K562 (cell line): ENCODE measurements around the gene PTPRR. TPM values are rescaled to one million over a fixed set of nuclear protein-coding genes. Genes with fewer than 3 reads are reported as not detected.

Source experiments
- ATAC-seq: fragments of 200-7000 bp; cut with Tn5 transposase; 3 replicates; pipeline ENCODE4 v1.9.1; 2020; ENCODE audit warnings: moderate library complexity
- BruUV-seq: library from RNA; stranded (reverse); fragments of 400-500 nt; replicated peaks from 2 replicates; lab custom pipeline; 2021; lab: Mats Ljungman, UMichigan
- CTCF ChIA-PET: fragments of 300-600 bp; formaldehyde crosslinking; extraction: SDS; loops from one replicate; lab custom pipeline; 2021; ENCODE audit warnings: low intra/inter-chr PET ratio; lab: Yijun Ruan, JAX
- POLR2A ChIA-PET: fragments of 300-600, 350-650 bp; sonication (Branson Sonifier 250); formaldehyde crosslinking; extraction: SDS; loops from one replicate; lab custom pipeline; 2021; ENCODE audit warnings: antibody characterized with exemption, inconsistent platforms; lab: Yijun Ruan, JAX
- DNase-seq, 4 experiments: peaks; one replicate each; pipeline versions ENCODE4 v3.0.0 to v3.0.0-alpha.2; 2011 to 2018; ENCODE audit warnings: low spot score in 3 of 4, mixed read lengths in 3 of 4; ENCODE audit errors: extremely low read depth in 1 of 4
- FAIRE-seq: peaks from 2 replicates; lab custom pipeline; 2011; peaks lifted over from hg19 to GRCh38; lab: Jason Lieb, UNC
- H2AFZ ChIP-seq: 2 replicates; pipeline ENCODE4 v1.6.0; 2011; ENCODE audit warnings: low read depth, low read length, control low read depth, inconsistent platforms
- H3K27ac ChIP-seq: fragments of 200-600 bp; 3 replicates; pipeline ENCODE4 v1.8.0; 2011; ENCODE audit warnings: low read depth, mild to moderate bottlenecking, control low read depth, inconsistent platforms, low read length, moderate library complexity, mixed read lengths; ENCODE audit errors: extremely low read depth
- H3K27me3 ChIP-seq, 2 experiments: fragments of 300-600 bp in 1 of 2; 2 replicates in 1 of 2; 3 replicates in 1 of 2; pipeline versions ENCODE4 v1.6.0 to v1.8.0; 2011; ENCODE audit warnings: inconsistent platforms in 2 of 2, low read length in 2 of 2, mild to moderate bottlenecking in 1 of 2, mixed read lengths in 1 of 2, moderate library complexity in 1 of 2; ENCODE audit not compliant: control insufficient read depth in 2 of 2, insufficient read depth in 2 of 2
- H3K36me3 ChIP-seq: fragments of 300-600 bp; 3 replicates; pipeline ENCODE4 v1.8.0; 2011; ENCODE audit warnings: mild to moderate bottlenecking, low read length, inconsistent platforms; ENCODE audit not compliant: control insufficient read depth, insufficient read depth
- H3K4me1 ChIP-seq, 2 experiments: fragments of 200-600 bp in 1 of 2; replicated peaks in 1 of 2; 2 replicates in 1 of 2; 3 replicates in 1 of 2; pipeline versions ENCODE4 v1.5.1 to v1.8.0; 2011; ENCODE audit warnings: inconsistent platforms in 2 of 2, low read length in 2 of 2, mild to moderate bottlenecking in 1 of 2, mixed read lengths in 1 of 2, moderate library complexity in 1 of 2; ENCODE audit not compliant: control insufficient read depth in 2 of 2, insufficient read depth in 2 of 2
- H3K4me2 ChIP-seq: 2 replicates; pipeline ENCODE4 v1.6.1; 2011; ENCODE audit warnings: low read length, control low read depth, inconsistent platforms, mixed read lengths; ENCODE audit not compliant: insufficient read depth
- H3K4me3 ChIP-seq: fragments of 200-600 bp; sonication (generic), shearing (Covaris generic); 2 replicates; pipeline ENCODE4 v1.5.1; 2016; ENCODE audit warnings: control low read depth, inconsistent platforms
- H3K79me2 ChIP-seq: fragments of 200-600 bp; 3 replicates; pipeline ENCODE4 v1.8.0; 2011; ENCODE audit warnings: low read length, inconsistent platforms; ENCODE audit not compliant: control insufficient read depth, insufficient read depth
- H3K9ac ChIP-seq, 2 experiments: 2 replicates each; pipeline versions ENCODE4 v1.6.0 to v1.6.1; 2011; ENCODE audit warnings: low read depth in 2 of 2, low read length in 2 of 2, control low read depth in 1 of 2, inconsistent platforms in 1 of 2, mild to moderate bottlenecking in 1 of 2, mixed read lengths in 1 of 2; ENCODE audit not compliant: insufficient read depth in 1 of 2
- H3K9me1 ChIP-seq: one replicate; pipeline ENCODE4 v1.6.0; 2011; ENCODE audit warnings: inconsistent platforms, mild to moderate bottlenecking, low read length, moderate library complexity; ENCODE audit not compliant: control insufficient read depth, insufficient read depth
- H3K9me3 ChIP-seq: replicated peaks from 2 replicates; pipeline ENCODE4 v1.5.1; 2011; ENCODE audit warnings: low read depth, low read length, inconsistent platforms; ENCODE audit not compliant: control insufficient read depth, insufficient read depth
- H4K20me1 ChIP-seq: replicated peaks from 2 replicates; pipeline ENCODE4 v1.6.1; 2011; ENCODE audit warnings: low read length, inconsistent platforms, mixed read lengths; ENCODE audit not compliant: control insufficient read depth, insufficient read depth
- BDP1 ChIP-seq: IDR thresholded peaks from 3 replicates; pipeline ENCODE4 v1.6.1; 2011; ENCODE audit not compliant: insufficient read length, insufficient read depth
- CCAR2 ChIP-seq: fragments of 200-400 bp; formaldehyde crosslinking; IDR thresholded peaks from 2 replicates; pipeline ENCODE4 v1.6.1; 2017; ENCODE audit warnings: mild to moderate bottlenecking, low read depth, low read length
- ESRRA ChIP-seq: fragments of 450-650 bp; IDR thresholded peaks from 2 replicates; pipeline ENCODE4 v1.6.1; 2014; ENCODE audit warnings: low read depth, mild to moderate bottlenecking, moderate library complexity, borderline replicate concordance
- FOS ChIP-seq: IDR thresholded peaks from 3 replicates; pipeline ENCODE4 v1.6.1; 2011; ENCODE audit not compliant: insufficient read length; ENCODE audit errors: extremely low read depth
- HDAC2 ChIP-seq: fragments of 450-650 bp; IDR thresholded peaks from 2 replicates; pipeline ENCODE4 v1.6.1; 2016; ENCODE audit warnings: mild to moderate bottlenecking
- HOXB6 ChIP-seq: fragments of 250-450 bp; sonication (Bioruptor Pico); IDR thresholded peaks from 2 replicates; pipeline ENCODE4 v1.5.1; 2022; ENCODE audit warnings: mild to moderate bottlenecking, borderline replicate concordance
- KDM2B ChIP-seq: fragments of 250-450 bp; sonication (Bioruptor Pico); IDR thresholded peaks from 2 replicates; pipeline ENCODE4 v1.8.0; 2021; ENCODE audit warnings: mild to moderate bottlenecking, moderate library complexity
- KDM4B ChIP-seq, 2 experiments: fragments of 450-650 bp in 1 of 2; sonication (generic) in 1 of 2; IDR thresholded peaks; 2 replicates each; pipeline ENCODE4 v1.6.1; 2016 to 2017; ENCODE audit warnings: borderline replicate concordance in 2 of 2, antibody characterized with exemption in 1 of 2, low read depth in 1 of 2, mild to moderate bottlenecking in 1 of 2
- LEF1 ChIP-seq: fragments of 450-650 bp; IDR thresholded peaks from 2 replicates; pipeline ENCODE4 v1.6.1; 2016; ENCODE audit warnings: mild to moderate bottlenecking
- MAFF ChIP-seq: IDR thresholded peaks from 2 replicates; pipeline ENCODE4 v1.6.1; 2012; ENCODE audit warnings: low read length, improper control_type of control experiment
- NFIX ChIP-seq: fragments of 250-450 bp; sonication (Bioruptor Pico); IDR thresholded peaks from 2 replicates; pipeline ENCODE4 v1.4.0; 2020; ENCODE audit warnings: low read depth, mild to moderate bottlenecking, moderate library complexity
- OTX1 ChIP-seq: fragments of 450-650 bp; formaldehyde crosslinking; IDR thresholded peaks from 2 replicates; pipeline ENCODE4 v1.4.0; 2022; ENCODE audit warnings: mild to moderate bottlenecking
- PRPF4 ChIP-seq: fragments of 200-400 bp; formaldehyde crosslinking; IDR thresholded peaks from one replicate; pipeline ENCODE4 v1.6.1; 2017; ENCODE audit warnings: low read length, low read depth, mild to moderate bottlenecking; ENCODE audit not compliant: insufficient read depth, poor library complexity, severe bottlenecking
- RBM39 ChIP-seq: fragments of 200-400 bp; formaldehyde crosslinking; optimal IDR thresholded peaks from 2 replicates; pipeline ENCODE3; 2018; ENCODE audit warnings: low read depth, low read length
- SPI1 ChIP-seq: IDR thresholded peaks from 2 replicates; pipeline ENCODE4 v1.6.1; 2011; ENCODE audit warnings: low read depth, low read length, control low read depth, borderline replicate concordance
- ZNF41 ChIP-seq: fragments of 250-450 bp; sonication (Bioruptor Pico); conservative IDR thresholded peaks from 2 replicates; pipeline ENCODE4 v1.4.0; 2020; ENCODE audit warnings: mild to moderate bottlenecking
- WGBS: fragments of 100-300 bp; shearing (Covaris generic); methylation state at CpG from one replicate; pipeline ENCODE4 v1.1.6; 2016; ENCODE audit warnings: low coverage, mixed read lengths; ENCODE audit not compliant: insufficient coverage; ENCODE audit errors: missing lambda C conversion rate; 5-methylcytosine and 5-hydroxymethylcytosine counted together
- in situ Hi-C: fragments of 300-500 bp; cut with MboI; formaldehyde crosslinking; loops from 4 replicates; pipeline ENCODE4 v1.15.0; 2018; ENCODE audit warnings: inconsistent platforms, mixed read lengths
- intact Hi-C: fragments of 100-400 bp; cut with micrococcal nuclease; formaldehyde crosslinking; loops from 2 replicates; pipeline ENCODE4 v1.14.2; 2022
- polyA plus RNA-seq, 8 experiments: library from polyadenylated mRNA; depleted of rRNA in 4 of 8; stranded (reverse) in 5 of 8; unstranded in 3 of 8; fragments of >200 nt; fragmentation: Nextera tagmentation in 2 of 8; fragmentation: Illumina TruSeq in 1 of 8; extraction: Ambion mirVana in 2 of 8; extraction: Trizol in 1 of 8; gene quantifications; 2 replicates each; pipeline versions ENCODE4 v1.2.1 to v1.2.3, GENCODE V29; 2011 to 2014; ENCODE audit warnings: inconsistent platforms in 1 of 8, missing spikeins in 1 of 8
- total RNA-seq, 7 experiments: library from RNA; depleted of rRNA in 6 of 7; stranded (reverse); fragments of >200 nt in 6 of 7; fragmentation: Illumina TruSeq in 2 of 7; extraction: Trizol in 2 of 7; gene quantifications; 2 replicates each; pipeline versions ENCODE4 v1.2.1 to v1.2.3, GENCODE V29; 2011 to 2021; ENCODE audit warnings: low replicate concordance in 1 of 7

Gene PTPRR
- total and polyA plus RNA-seq, 9 of the 15 experiments (the other 6 are each of a cell fraction or from before 2014, with no cell fraction given), result 6.6 to 41.7 (median 12.3) TPM

DNA sequence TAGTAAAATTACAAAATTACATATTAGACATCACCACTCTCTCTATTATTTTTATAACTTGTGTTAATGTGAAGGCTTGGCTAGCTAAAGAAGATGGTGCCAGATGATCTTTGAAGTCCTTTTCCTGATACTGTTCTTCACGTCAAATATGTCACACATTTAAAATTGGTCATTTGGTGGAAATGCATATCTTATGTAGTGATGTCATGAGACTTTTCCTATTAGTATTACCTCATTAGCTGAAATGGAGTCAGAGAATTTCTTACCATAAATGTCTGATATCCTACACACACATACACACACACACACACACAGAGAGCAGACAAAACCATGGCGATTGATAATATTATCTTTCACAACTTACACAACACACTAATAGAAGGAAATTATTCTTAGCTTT is 158.5 kb downstream of the PTPRR start (continued):
- TF ChIP-seq RBM39 (no peak), SPI1 (no peak), KDM4B (IDR thresholded peaks at IDR 0.05; ENCODE audit: borderline replicate concordance in 2 of 2, low read depth in 1 of 2) (no peak), BDP1 (no peak), ESRRA (no peak), ZNF41 (CRISPR knock-in tag) (no peak), OTX1 (CRISPR knock-in tag) (no peak), LEF1 (no peak), NFIX (no peak), HOXB6 (CRISPR knock-in tag) (no peak), MAFF (no peak), HDAC2 (no peak)

DNA sequence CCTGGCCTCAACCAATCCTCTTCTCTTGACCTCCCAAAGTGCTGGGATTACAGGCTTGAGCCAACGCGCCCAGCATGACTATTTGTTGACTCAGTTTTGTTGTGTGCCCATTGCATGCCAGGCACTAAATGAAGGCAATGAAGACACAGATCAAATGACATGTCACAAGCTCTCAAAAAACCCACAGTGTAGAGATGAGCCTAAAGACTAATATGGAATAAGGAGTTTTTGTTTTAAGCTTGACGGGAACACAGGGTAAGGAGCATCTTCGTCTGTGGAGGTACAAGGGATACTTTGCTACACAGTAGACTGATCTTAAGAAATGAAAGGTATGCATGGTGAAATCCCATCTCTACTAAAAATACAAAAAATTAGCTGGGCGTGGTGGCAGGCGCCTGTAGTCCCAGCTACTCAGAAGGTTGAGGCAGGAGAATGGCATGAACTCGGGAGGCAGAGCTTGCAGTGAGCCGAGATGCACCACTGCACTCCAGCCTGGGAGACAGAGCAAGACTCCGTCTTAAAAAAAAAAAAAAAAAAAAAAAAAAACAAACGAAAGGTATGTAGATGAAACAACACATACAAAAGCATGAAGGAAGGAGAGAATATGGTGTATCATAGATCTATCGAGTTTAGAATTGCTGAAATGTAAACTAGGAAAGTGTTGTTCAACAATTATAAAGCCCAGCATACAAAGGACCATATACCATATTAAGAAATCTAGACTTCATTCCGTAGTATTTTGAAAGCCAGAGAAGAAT is 161.2 kb downstream of the PTPRR start:
- WGBS, result 83% methylated on average over 11 of the region's 12 CpGs
- in situ Hi-C loops, result no loop called here
- Histone ChIP-seq H3K9ac (no peak overlapping the region), H2AFZ (no peak overlapping the region), H3K9me1 (no peaks in the 10 kb centered on the region), H3K4me2 (no peak overlapping the region), H3K27me3 (no peaks in the 10 kb centered on the region), H4K20me1 (no peaks in the 10 kb centered on the region), H3K27ac (no peak overlapping the region), H3K36me3 (no peaks in the 10 kb centered on the region), H3K79me2 (no peaks in the 10 kb centered on the region), H3K9me3 (no peaks in the 10 kb centered on the region), H3K4me1 (peaks cover 0 to 15% of the 10 kb centered on the region in 2 experiments; a peak in 3 of 5 replicates), H3K4me3 (no peak overlapping the region)
- ChIA-PET CTCF (no interaction called here), POLR2A (interaction anchor here (0.6 kb wide), 1 partner anchor 380 kb away, joined by 3 read pairs; no protein-coding TSS in a partner anchor)
- DNase-seq (no peak), ATAC-seq (no peak), FAIRE-seq (no peak)
- intact Hi-C loops, result no loop called here
- no TSS peak for BruUV-seq
- TF ChIP-seq KDM2B (CRISPR knock-in tag) (no peak), FOS (no peak), CCAR2 (no peak), PRPF4 (no peak)
